Measurements from ENCODE around the gene PARL. TPM values are rescaled to one million over a fixed set of nuclear protein-coding genes. Genes with fewer than 3 reads are reported as not detected.

Gene PARL
- total RNA-seq, 2 donors from 2014 or later, result 34.1 to 58.3 TPM

DNA sequence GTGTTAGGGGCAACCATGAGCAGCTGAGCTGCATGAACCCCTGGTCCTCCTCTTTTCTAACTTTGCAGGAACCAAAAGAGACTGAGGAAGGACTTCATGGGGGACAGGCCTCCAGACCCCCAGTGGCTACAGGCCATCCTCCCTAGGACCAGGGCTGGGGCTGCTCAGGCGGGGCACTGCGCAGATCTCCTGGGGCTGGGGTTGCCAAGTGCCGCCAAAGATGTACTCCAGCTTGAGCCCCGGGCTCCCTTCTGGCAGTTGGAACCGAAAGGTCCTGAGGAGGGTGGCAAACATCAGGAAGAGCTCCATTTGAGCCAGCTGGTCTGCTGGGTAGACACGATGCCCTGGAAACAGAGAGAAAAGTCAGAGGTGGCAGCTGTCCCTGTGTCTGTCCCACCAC, 11.1 kb upstream of the PARL start:
- H3K9me3 ChIP-seq, result no peaks in the 10 kb centered on the region
- H3K27me3 ChIP-seq, result no peaks in the 10 kb centered on the region
- H3K4me3 ChIP-seq, result no peak overlapping the region
- TF ChIP-seq CTCF (IDR thresholded peaks at IDR 0.05), result no peak
- no peak for DNase-seq (ENCODE audit: low spot score)
- no peak overlapping the region for H3K27ac ChIP-seq
- no peaks in the 10 kb centered on the region for H3K36me3 ChIP-seq
- H3K4me1 ChIP-seq, result no peaks in the 10 kb centered on the region

DNA sequence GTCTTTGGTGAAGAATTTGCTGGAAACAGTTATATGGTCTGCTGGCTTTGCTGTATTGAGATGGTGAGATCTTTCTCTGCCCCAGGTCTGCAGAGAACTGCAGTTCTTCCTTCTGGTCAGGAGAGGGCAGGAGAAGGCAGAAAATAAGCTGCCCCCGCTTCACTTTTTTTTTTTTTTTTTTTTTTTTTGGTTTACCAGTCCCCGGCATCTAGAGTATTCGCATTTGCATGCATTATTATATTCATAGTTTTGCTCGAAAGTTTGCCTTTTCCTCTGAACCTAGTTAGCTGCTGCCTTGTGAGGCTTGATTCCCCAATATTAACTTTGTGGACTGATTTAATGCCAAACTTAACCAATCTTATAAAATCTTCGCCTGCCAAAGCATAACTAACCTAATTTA, 10.6 kb upstream of the PARL start:
- H3K4me3 ChIP-seq, result no peak overlapping the region
- TF ChIP-seq CTCF (IDR thresholded peaks at IDR 0.05), result peak; percentile 75 to 83
- no peak overlapping the region for H3K27ac ChIP-seq
- H3K36me3 ChIP-seq, result no peaks in the 10 kb centered on the region
- no peak for DNase-seq (ENCODE audit: low spot score)
- no peaks in the 10 kb centered on the region for H3K9me3 ChIP-seq
- H3K4me1 ChIP-seq, result no peaks in the 10 kb centered on the region
- H3K27me3 ChIP-seq, result no peaks in the 10 kb centered on the region

GRCh38 chr3:183892610-183893214, 8.0 kb upstream of the PARL start:
- no peak for DNase-seq (ENCODE audit: low spot score)
- TF ChIP-seq CTCF (IDR thresholded peaks at IDR 0.05), result no peak
- Histone ChIP-seq H3K36me3 (no peaks in the 10 kb centered on the region), H3K4me1 (no peaks in the 10 kb centered on the region), H3K9me3 (no peaks in the 10 kb centered on the region), H3K27ac (no peak overlapping the region), H3K4me3 (no peak overlapping the region), H3K27me3 (no peaks in the 10 kb centered on the region)

- Histone ChIP-seq H3K4me3 (no peak overlapping the region), H3K27ac (no peak overlapping the region)
- TF ChIP-seq CTCF (IDR thresholded peaks at IDR 0.05), result no peak
Observed at GRCh38 chr3:183885766-183886165, 1.1 kb upstream of the PARL start.

GRCh38 chr3:183884097-183884426, 618 bp downstream of the PARL start:
- Histone ChIP-seq H3K9me3 (no peaks in the 10 kb centered on the region), H3K27ac (peak overlapping the region; percentile 52 to 87), H3K4me1 (peaks cover 0 to 37% of the 10 kb centered on the region in 2 donors), H3K27me3 (no peaks in the 10 kb centered on the region), H3K36me3 (no peaks in the 10 kb centered on the region), H3K4me3 (peak overlapping the region; percentile 84 to 95)
- DNase-seq (ENCODE audit: low spot score), result no peak
- no peak for TF ChIP-seq CTCF (IDR thresholded peaks at IDR 0.05)

More at GRCh38 chr3:183885766-183886165, 1.1 kb upstream of the PARL start:
- no peak for DNase-seq (ENCODE audit: low spot score)
- Histone ChIP-seq H3K27me3 (no peaks in the 10 kb centered on the region), H3K4me1 (peaks cover 0 to 27% of the 10 kb centered on the region in 2 donors), H3K36me3 (no peaks in the 10 kb centered on the region), H3K9me3 (no peaks in the 10 kb centered on the region)
